Activated T-cell treated with anti-CD3 and anti-CD28 coated beads for 48 hours (primary cell): Measurements from ENCODE around the gene PLSCR3.

Experiments used
- DNase-seq: peaks from one replicate; pipeline ENCODE4 v3.0.0-alpha.2; 2020; ENCODE audit warnings: low read depth

PLSCR3 gene

DNA sequence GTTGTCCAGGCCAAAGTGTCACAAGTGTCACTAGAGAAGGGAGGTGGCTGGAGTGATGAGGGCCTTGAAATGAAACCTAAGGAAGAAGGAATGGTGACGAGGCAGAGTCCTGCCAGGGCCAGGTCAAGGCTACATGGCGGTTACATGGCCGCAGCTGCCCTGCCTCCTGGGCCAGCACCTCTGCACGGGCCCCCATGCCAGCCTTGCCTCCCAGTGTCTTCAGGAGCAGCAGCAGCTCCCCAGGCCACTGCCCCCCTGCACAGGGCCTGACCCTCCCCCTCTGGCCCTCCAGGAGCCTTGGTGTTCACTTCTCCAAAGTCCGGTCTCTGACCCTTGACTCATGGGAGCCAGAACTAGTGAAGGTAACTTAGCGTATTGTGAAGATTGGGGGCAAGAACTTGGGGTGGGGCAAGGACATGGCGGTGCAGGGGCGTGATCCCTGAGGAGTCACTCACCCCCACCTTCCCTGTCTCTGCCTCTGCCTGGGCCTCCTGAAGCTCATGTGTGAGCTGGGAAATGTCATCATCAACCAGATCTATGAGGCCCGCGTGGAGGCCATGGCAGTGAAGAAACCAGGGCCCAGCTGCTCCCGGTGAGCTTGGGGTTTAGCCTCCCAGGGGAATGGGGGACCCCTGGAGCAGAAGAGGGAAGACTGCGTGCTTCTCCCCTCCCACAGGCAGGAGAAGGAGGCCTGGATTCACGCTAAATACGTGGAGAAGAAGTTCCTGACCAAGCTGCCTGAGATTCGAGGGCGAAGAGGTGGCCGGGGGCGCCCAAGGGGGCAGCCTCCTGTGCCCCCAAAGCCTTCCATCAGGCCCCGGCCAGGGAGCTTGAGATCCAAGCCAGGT lies 46.5 kb downstream of the PLSCR3 start:
- no peak for DNase-seq

DNA sequence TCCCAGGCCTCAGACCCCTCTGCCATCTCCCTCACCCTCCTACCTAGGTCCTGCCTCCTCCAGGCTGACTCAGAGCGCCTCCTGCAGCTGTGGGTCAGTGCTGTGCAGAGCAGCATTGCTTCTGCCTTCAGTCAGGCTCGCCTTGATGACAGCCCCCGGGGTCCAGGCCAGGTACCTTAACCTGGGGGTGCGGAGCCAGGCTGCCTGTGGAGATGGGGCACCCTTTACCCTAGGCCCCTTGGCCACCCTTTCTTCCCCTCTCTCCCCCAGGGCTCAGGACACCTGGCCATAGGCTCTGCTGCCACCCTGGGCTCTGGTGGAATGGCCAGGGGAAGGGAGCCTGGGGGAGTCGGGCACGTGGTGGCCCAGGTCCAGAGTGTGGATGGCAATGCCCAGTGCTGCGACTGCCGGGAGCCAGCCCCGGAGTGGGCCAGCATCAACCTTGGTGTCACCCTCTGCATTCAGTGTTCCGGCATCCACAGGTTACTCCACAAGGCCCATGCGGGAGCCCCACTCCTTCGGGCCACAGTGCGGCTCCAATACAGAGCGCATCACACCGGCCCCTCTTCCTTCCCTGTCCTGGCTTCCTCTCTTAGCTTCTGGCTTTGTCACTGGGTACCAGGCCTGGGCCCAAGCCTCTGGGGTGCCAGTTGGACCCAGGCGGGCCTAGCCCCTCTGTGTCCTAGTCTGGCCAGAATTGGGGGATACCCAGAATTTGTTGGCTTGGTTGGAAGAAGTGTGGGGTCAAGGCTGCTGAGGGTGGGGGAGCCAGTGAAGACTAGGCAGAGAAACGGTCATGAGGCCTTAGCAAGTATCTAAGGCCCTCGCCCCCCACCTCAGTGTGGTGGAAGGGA lies 47.3 kb downstream of the PLSCR3 start:
- DNase-seq: no peak

DNA sequence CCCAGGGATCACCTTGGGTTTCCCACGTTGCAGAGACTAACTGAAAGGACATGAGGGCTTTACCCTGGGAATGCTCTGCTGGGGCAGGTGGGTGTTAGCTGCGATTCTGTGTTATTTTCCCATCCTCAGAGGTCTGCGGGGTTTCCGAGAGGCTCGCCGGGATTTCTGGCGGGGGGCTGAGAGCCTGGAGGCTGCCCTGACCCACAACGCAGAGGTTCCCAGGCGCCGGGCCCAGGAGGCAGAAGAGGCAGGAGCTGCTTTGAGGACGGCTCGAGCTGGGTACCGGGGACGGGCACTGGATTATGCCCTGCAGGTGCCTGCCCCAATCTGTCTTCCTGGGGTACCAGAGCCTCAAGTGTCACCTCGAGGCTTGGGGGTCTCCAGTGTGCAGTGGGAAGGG lies 51.1 kb downstream of the PLSCR3 start:
- no peak for DNase-seq

DNA sequence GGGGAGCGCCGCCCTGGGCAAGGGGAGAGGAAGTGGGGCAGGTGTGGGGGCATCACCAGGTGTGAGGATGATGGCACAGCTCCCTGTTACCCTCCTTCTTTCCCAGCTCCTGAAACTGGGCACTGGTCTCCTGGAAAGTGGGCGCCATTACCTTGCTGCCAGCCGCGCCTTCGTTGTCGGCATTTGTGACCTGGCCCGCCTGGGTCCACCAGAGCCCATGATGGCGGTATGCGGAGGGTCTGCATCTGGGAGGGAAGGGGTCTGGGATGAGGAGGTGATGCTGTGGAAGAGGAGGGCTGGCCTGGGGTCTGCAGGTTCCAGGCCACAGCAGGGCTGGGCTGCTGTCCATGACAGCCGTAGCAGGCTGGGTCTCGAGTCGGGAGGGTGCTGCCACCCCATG lies 52.5 kb downstream of the PLSCR3 start:
- no peak for DNase-seq

DNA sequence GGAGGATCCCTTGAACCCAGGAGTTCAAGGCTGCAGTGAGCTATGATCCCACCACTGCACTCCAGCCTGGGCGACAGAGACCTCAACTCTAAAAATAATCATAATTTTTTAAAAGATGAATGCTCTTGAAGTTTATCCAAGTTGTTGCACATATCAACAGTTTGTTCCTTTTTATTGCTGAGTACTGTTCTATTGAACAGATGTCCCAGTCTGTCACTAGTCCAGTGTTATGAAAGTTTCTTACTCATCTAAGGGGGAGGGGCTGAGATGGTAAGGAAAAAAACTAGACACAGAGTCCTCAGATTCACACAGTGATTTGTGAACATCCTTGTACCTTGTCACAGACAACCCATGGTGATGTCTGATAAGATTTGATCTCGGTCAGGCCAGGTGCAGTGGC lies 54.1 kb downstream of the PLSCR3 start:
- no peak for DNase-seq
